OCI-LY3 (cell line): ENCODE results near the gene NDRG4.

ENCODE experiments used
- CTCF ChIP-seq: fragments of 200-600, 300-600 bp; sonication (generic); IDR thresholded peaks from 2 replicates; pipeline ENCODE4 v1.5.1; 2014; ENCODE audit warnings: antibody characterized with exemption, low read length, low read depth
- EZH2phosphoT487 ChIP-seq: fragments of 200-600 bp; shearing (Covaris generic); IDR thresholded peaks from 2 replicates; pipeline ENCODE4 v1.6.1; 2018; ENCODE audit warnings: antibody characterized with exemption, mixed run types, low read depth

- TF ChIP-seq CTCF (no peak), EZH2phosphoT487 (no peak)
Measured at GRCh38 chr16:58485184-58485887, 14.6 kb upstream of the NDRG4 start.
